Activated CD8-positive, alpha-beta memory T cell treated with anti-CD3 and anti-CD28 coated beads, Interleukin-2, amount 10 ng/mL, durations not matched to agents 7 days and 5 days (primary cell): Measurements from ENCODE around the gene CASD1. TPM values are rescaled to one million over a fixed set of nuclear protein-coding genes. Genes with fewer than 3 reads are reported as not detected.

ENCODE experiments used
- total RNA-seq, 2 experiments: library from RNA; stranded (reverse); gene quantifications; one replicate each; pipeline ENCODE4 v1.2.3, GENCODE V29; 2021

The CASD1 gene
- total RNA-seq, 2 experiments from 2014 or later, result 11.9 to 13.6 TPM

Other genes starting within 250 kb of the CASD1 start
- gene COL1A2, start 114.9 kb upstream of the CASD1 start, total RNA-seq, result 1 to 10 TPM in 1 of 2 experiments, under 1 TPM in 1; 0.50 to 1.6 TPM
- 1 to 10 TPM; 2.4 to 3.2 TPM for gene SGCE, start 146.3 kb downstream of the CASD1 start, total RNA-seq